GM12872 (cell line): ENCODE data around the gene DDHD1.

Experiments used
- CTCF ChIP-seq: IDR thresholded peaks from 3 replicates; pipeline ENCODE4 v1.5.1; 2011; ENCODE audit warnings: low read depth, mild to moderate bottlenecking, low read length, moderate library complexity; ENCODE audit not compliant: insufficient read depth

DDHD1 gene

GRCh38 chr14:53108292-53109104 lies 44.6 kb downstream of the DDHD1 start:
- no peak for TF ChIP-seq CTCF

- no peak for TF ChIP-seq CTCF
Measured at GRCh38 chr14:53106768-53107167, 46.4 kb downstream of the DDHD1 start.

- TF ChIP-seq CTCF, result no peak
Measured at GRCh38 chr14:53103636-53104340, 49.3 kb downstream of the DDHD1 start.

GRCh38 chr14:53093206-53093605 lies 59.9 kb downstream of the DDHD1 start:
- no peak for TF ChIP-seq CTCF

- TF ChIP-seq CTCF, result no peak
Measured at GRCh38 chr14:53090853-53091252, 62.3 kb downstream of the DDHD1 start.

- no peak for TF ChIP-seq CTCF
Measured at GRCh38 chr14:53064475-53064874, 88.6 kb downstream of the DDHD1 start.

GRCh38 chr14:53062856-53063255 lies 90.3 kb downstream of the DDHD1 start:
- no peak for TF ChIP-seq CTCF
